Nephron (organoid): ENCODE data around the gene ATG4B.

ENCODE experiments used
- H3K27ac Mint-ChIP-seq, 3 experiments: 2 replicates each; pipeline ENCODE4 v1.8.0; 2020; ENCODE audit warnings: mixed read lengths in 3 of 3, mild to moderate bottlenecking in 2 of 3, moderate library complexity in 1 of 3
- H3K27me3 Mint-ChIP-seq: 2 replicates; pipeline ENCODE4 v1.8.0; 2021; ENCODE audit warnings: low read depth, mild to moderate bottlenecking, moderate library complexity, mixed read lengths
- H3K36me3 Mint-ChIP-seq: 2 replicates; pipeline ENCODE4 v1.8.0; 2020; ENCODE audit warnings: low read depth, mixed read lengths
- H3K4me1 Mint-ChIP-seq: 2 replicates; pipeline ENCODE4 v1.8.0; 2020; ENCODE audit warnings: mixed read lengths
- H3K4me3 Mint-ChIP-seq, 3 experiments: 2 replicates each; pipeline ENCODE4 v1.8.0; 2020; ENCODE audit warnings: mild to moderate bottlenecking in 3 of 3, mixed read lengths in 3 of 3, moderate library complexity in 2 of 3
- H3K9me3 Mint-ChIP-seq: 2 replicates; pipeline ENCODE4 v1.8.0; 2020; ENCODE audit warnings: mixed read lengths
- CTCF ChIP-seq, 3 experiments: fragments of 200-600 bp; sonication (generic); IDR thresholded peaks; one replicate each; pipeline ENCODE4 v1.5.0; 2021; ENCODE audit warnings: antibody characterized with exemption in 3 of 3; ENCODE audit not compliant: unreplicated experiment in 3 of 3

The ATG4B gene

GRCh38 chr2:241649404-241649803 lies 11.9 kb downstream of the ATG4B start:
- no peaks in the 10 kb centered on the region for H3K4me1 Mint-ChIP-seq
- H3K4me3 Mint-ChIP-seq, result no peak overlapping the region
- H3K27ac Mint-ChIP-seq, result no peak overlapping the region
- no peaks in the 10 kb centered on the region for H3K9me3 Mint-ChIP-seq
- TF ChIP-seq CTCF (IDR thresholded peaks at IDR 0.05; ENCODE audit: unreplicated experiment in 3 of 3), result no peak
- H3K36me3 Mint-ChIP-seq, result peaks cover 25% of the 10 kb centered on the region
- no peaks in the 10 kb centered on the region for H3K27me3 Mint-ChIP-seq

GRCh38 chr2:241649927-241650326 lies 12.4 kb downstream of the ATG4B start:
- H3K36me3 Mint-ChIP-seq, result peaks cover 28% of the 10 kb centered on the region
- H3K27me3 Mint-ChIP-seq, result no peaks in the 10 kb centered on the region
- no peak overlapping the region for H3K27ac Mint-ChIP-seq
- no peak for TF ChIP-seq CTCF (IDR thresholded peaks at IDR 0.05; ENCODE audit: unreplicated experiment in 3 of 3)
- no peak overlapping the region for H3K4me3 Mint-ChIP-seq
- no peaks in the 10 kb centered on the region for H3K4me1 Mint-ChIP-seq
- no peaks in the 10 kb centered on the region for H3K9me3 Mint-ChIP-seq

GRCh38 chr2:241652142-241652541 lies 14.6 kb downstream of the ATG4B start:
- no peak overlapping the region for H3K27ac Mint-ChIP-seq
- H3K9me3 Mint-ChIP-seq, result no peaks in the 10 kb centered on the region
- H3K4me3 Mint-ChIP-seq, result no peak overlapping the region
- peaks cover 46% of the 10 kb centered on the region for H3K36me3 Mint-ChIP-seq
- no peaks in the 10 kb centered on the region for H3K4me1 Mint-ChIP-seq
- peaks cover 3% of the 10 kb centered on the region for H3K27me3 Mint-ChIP-seq
- no peak for TF ChIP-seq CTCF (IDR thresholded peaks at IDR 0.05; ENCODE audit: unreplicated experiment in 3 of 3)

GRCh38 chr2:241652722-241653121 lies 15.2 kb downstream of the ATG4B start:
- H3K27me3 Mint-ChIP-seq, result peaks cover 3% of the 10 kb centered on the region
- no peaks in the 10 kb centered on the region for H3K9me3 Mint-ChIP-seq
- no peaks in the 10 kb centered on the region for H3K4me1 Mint-ChIP-seq
- no peak overlapping the region for H3K4me3 Mint-ChIP-seq
- H3K27ac Mint-ChIP-seq, result no peak overlapping the region
- TF ChIP-seq CTCF (IDR thresholded peaks at IDR 0.05; ENCODE audit: unreplicated experiment in 3 of 3), result no peak
- H3K36me3 Mint-ChIP-seq, result peaks cover 51% of the 10 kb centered on the region

GRCh38 chr2:241653210-241653750 lies 15.8 kb downstream of the ATG4B start:
- H3K36me3 Mint-ChIP-seq, result peaks cover 55% of the 10 kb centered on the region
- no peak overlapping the region for H3K4me3 Mint-ChIP-seq

More at GRCh38 chr2:241653210-241653750, 15.8 kb downstream of the ATG4B start:
- TF ChIP-seq CTCF (IDR thresholded peaks at IDR 0.05; ENCODE audit: unreplicated experiment in 3 of 3), result no peak
- no peaks in the 10 kb centered on the region for H3K4me1 Mint-ChIP-seq
- H3K27me3 Mint-ChIP-seq, result peaks cover 3% of the 10 kb centered on the region
- H3K27ac Mint-ChIP-seq, result no peak overlapping the region
- H3K9me3 Mint-ChIP-seq, result no peaks in the 10 kb centered on the region
